CD4-positive, alpha-beta T cell (primary cell): ENCODE measurements around the gene CTIF. TPM values are rescaled to one million over a fixed set of nuclear protein-coding genes. Genes with fewer than 3 reads are reported as not detected.
A peak's percentile ranks its signal among the peaks of the same experiment; 100 is the strongest.

Experiments
- ATAC-seq: fragments of 200-7000 bp; cut with Tn5 transposase; one replicate; pipeline ENCODE4 v1.10.0; 2022; ENCODE audit warnings: mild to moderate bottlenecking; ENCODE audit not compliant: poor library complexity
- CTCF ChIA-PET: fragments of 350-600 bp; sonication (Branson Sonifier 250); formaldehyde crosslinking; loops from one replicate; lab custom pipeline; 2021; ENCODE audit warnings: antibody characterized with exemption, inconsistent platforms; lab: Charles Lee
- POLR2A ChIA-PET: fragments of 350-600 bp; sonication (Branson Sonifier 250); formaldehyde crosslinking; loops from one replicate; lab custom pipeline; 2021; ENCODE audit warnings: antibody characterized with exemption, inconsistent platforms; lab: Charles Lee
- DNase-seq, 14 experiments: peaks; one replicate each; pipeline ENCODE4 v3.0.0-alpha.2; 2013 to 2020; ENCODE audit warnings: mixed read lengths in 2 of 14
- H3K27ac ChIP-seq, 2 donors: one replicate each; pipeline versions ENCODE4 v1.5.1 to v1.7.0; 2013; ENCODE audit warnings: low read length in 2 of 2, low read depth in 1 of 2, mild to moderate bottlenecking in 1 of 2
- H3K27me3 ChIP-seq, 2 experiments: 1 replicate in 1 of 2; 2 replicates in 1 of 2; pipeline versions ENCODE4 v1.6.1 to v1.7.0; 2013; ENCODE audit warnings: low read length in 2 of 2, control low read depth in 1 of 2, mild to moderate bottlenecking in 1 of 2, moderate library complexity in 1 of 2; ENCODE audit not compliant: insufficient read depth in 2 of 2, control insufficient read depth in 1 of 2
- H3K36me3 ChIP-seq: one replicate; pipeline ENCODE4 v1.6.1; 2013; ENCODE audit warnings: low read length, control low read depth; ENCODE audit not compliant: insufficient read depth
- H3K4me1 ChIP-seq: one replicate; pipeline ENCODE4 v1.6.1; 2013; ENCODE audit warnings: low read length, control low read depth; ENCODE audit not compliant: insufficient read depth
- H3K4me3 ChIP-seq: one replicate; pipeline ENCODE4 v1.5.1; 2013; ENCODE audit warnings: mild to moderate bottlenecking, low read length, moderate library complexity
- H3K9me3 ChIP-seq, 2 experiments: 1 replicate in 1 of 2; 2 replicates in 1 of 2; pipeline versions ENCODE4 v1.6.1 to v1.7.0; 2013; ENCODE audit warnings: low read length in 2 of 2, mild to moderate bottlenecking in 2 of 2, control low read depth in 1 of 2, moderate library complexity in 1 of 2; ENCODE audit not compliant: control insufficient read depth in 1 of 2, insufficient read depth in 1 of 2
- H3K27ac Mint-ChIP-seq: one replicate; pipeline ENCODE4 v1.8.0; 2020; ENCODE audit warnings: mixed read lengths
- H3K27me3 Mint-ChIP-seq: one replicate; pipeline ENCODE4 v1.8.0; 2021; ENCODE audit warnings: mixed read lengths
- H3K36me3 Mint-ChIP-seq: one replicate; pipeline ENCODE4 v1.8.0; 2021; ENCODE audit warnings: low read depth, mixed read lengths
- H3K4me1 Mint-ChIP-seq: one replicate; pipeline ENCODE4 v1.8.0; 2021; ENCODE audit warnings: low read depth, mixed read lengths
- H3K4me3 Mint-ChIP-seq: one replicate; pipeline ENCODE4 v1.8.0; 2020; ENCODE audit warnings: mild to moderate bottlenecking, mixed read lengths
- H3K9me3 Mint-ChIP-seq: one replicate; pipeline ENCODE4 v1.8.0; 2020; ENCODE audit warnings: mixed read lengths
- intact Hi-C, 2 experiments: fragments of 100-400 bp; cut with DNase I in 1 of 2; cut with micrococcal nuclease in 1 of 2; formaldehyde crosslinking; loops; one replicate each; pipeline versions ENCODE4 v1.15.1 to v1.9.0; 2023 to 2025; cut with DNase I, micrococcal nuclease
- total RNA-seq, 174 experiments: library from RNA in 2 of 174; stranded (reverse) in 2 of 174; gene quantifications; one replicate each; pipeline ENCODE4 v1.2.3 and lab custom pipeline; 2021 to 2026
- TF ChIP-seq, protein P1 (sequence below): fragments of 200-600 bp; IDR thresholded peaks from one replicate; pipeline ENCODE4 v1.8.0; 2022; ENCODE audit warnings: antibody characterized with exemption, mild to moderate bottlenecking

CTIF gene
- total RNA-seq, 2 experiments from 2014 or later: 1.1 to 2.9 TPM

- Mint-ChIP-seq H3K4me1 (peaks cover 68% of the 10 kb centered on the region), H3K27ac (peak overlapping the region; percentile 21), H3K4me3 (no peak overlapping the region), H3K9me3 (no peaks in the 10 kb centered on the region), H3K27me3 (no peaks in the 10 kb centered on the region), H3K36me3 (no peaks in the 10 kb centered on the region)
- TF ChIP-seq, protein P1, sequence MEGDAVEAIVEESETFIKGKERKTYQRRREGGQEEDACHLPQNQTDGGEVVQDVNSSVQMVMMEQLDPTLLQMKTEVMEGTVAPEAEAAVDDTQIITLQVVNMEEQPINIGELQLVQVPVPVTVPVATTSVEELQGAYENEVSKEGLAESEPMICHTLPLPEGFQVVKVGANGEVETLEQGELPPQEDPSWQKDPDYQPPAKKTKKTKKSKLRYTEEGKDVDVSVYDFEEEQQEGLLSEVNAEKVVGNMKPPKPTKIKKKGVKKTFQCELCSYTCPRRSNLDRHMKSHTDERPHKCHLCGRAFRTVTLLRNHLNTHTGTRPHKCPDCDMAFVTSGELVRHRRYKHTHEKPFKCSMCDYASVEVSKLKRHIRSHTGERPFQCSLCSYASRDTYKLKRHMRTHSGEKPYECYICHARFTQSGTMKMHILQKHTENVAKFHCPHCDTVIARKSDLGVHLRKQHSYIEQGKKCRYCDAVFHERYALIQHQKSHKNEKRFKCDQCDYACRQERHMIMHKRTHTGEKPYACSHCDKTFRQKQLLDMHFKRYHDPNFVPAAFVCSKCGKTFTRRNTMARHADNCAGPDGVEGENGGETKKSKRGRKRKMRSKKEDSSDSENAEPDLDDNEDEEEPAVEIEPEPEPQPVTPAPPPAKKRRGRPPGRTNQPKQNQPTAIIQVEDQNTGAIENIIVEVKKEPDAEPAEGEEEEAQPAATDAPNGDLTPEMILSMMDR: no peak
- Histone ChIP-seq H3K4me1 (peaks cover 48% of the 10 kb centered on the region), H3K4me3 (no peak overlapping the region), H3K36me3 (no peaks in the 10 kb centered on the region), H3K27me3 (no peaks in the 10 kb centered on the region), H3K9me3 (no peaks in the 10 kb centered on the region), H3K27ac (no peak overlapping the region)
- POLR2A ChIA-PET: no interaction called here
- CTCF ChIA-PET: no interaction called here
- intact Hi-C loops: loop anchor here in 1 of 2 experiments (5.0 kb wide), 1 partner anchor 72 kb away; no protein-coding TSS in a partner anchor
- DNase-seq: no peak
- ATAC-seq: no peak
Measured at GRCh38 chr18:48845174-48845573, 306.3 kb downstream of the CTIF start.

DNA sequence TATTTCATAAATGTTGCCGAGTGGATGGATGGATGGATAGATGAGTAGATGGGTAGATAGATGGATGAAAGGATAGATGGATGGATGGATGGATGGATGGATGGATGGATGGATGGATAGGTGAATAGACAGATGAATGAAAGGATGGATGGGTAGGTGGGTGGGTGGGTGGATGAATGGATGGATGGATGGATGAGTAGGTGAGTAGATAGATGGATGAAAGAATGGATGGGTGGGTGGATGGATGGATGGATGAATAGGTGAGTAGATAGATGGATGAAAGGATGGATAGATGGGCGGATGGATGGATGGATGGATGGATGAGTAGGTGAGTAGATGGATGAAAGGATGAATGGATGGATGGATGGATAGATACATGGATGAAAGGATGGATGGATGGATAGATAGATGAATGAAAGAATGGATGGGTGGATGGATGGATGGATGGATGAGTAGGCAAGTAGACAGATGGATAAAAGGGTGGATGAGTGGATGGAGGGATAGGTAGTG, 307.6 kb downstream of the CTIF start:
- Mint-ChIP-seq H3K9me3 (no peaks in the 10 kb centered on the region), H3K27ac (no peak overlapping the region), H3K4me3 (no peak overlapping the region), H3K36me3 (no peaks in the 10 kb centered on the region), H3K27me3 (no peaks in the 10 kb centered on the region), H3K4me1 (peaks cover 57% of the 10 kb centered on the region)
- no peaks in the 10 kb centered on the region for H3K27me3 ChIP-seq
- peaks cover 45% of the 10 kb centered on the region for H3K4me1 ChIP-seq
- no peaks in the 10 kb centered on the region for H3K9me3 ChIP-seq
- CTCF ChIA-PET: no interaction called here
- intact Hi-C loops: loop anchor here in 1 of 2 experiments (5.0 kb wide), 1 partner anchor 71 kb away; no protein-coding TSS in a partner anchor
- H3K4me3 ChIP-seq: no peak overlapping the region
- TF ChIP-seq, protein P1: no peak
- no peak for DNase-seq
- H3K36me3 ChIP-seq: no peaks in the 10 kb centered on the region
- POLR2A ChIA-PET: no interaction called here
- H3K27ac ChIP-seq: no peak overlapping the region
- no peak for ATAC-seq

DNA sequence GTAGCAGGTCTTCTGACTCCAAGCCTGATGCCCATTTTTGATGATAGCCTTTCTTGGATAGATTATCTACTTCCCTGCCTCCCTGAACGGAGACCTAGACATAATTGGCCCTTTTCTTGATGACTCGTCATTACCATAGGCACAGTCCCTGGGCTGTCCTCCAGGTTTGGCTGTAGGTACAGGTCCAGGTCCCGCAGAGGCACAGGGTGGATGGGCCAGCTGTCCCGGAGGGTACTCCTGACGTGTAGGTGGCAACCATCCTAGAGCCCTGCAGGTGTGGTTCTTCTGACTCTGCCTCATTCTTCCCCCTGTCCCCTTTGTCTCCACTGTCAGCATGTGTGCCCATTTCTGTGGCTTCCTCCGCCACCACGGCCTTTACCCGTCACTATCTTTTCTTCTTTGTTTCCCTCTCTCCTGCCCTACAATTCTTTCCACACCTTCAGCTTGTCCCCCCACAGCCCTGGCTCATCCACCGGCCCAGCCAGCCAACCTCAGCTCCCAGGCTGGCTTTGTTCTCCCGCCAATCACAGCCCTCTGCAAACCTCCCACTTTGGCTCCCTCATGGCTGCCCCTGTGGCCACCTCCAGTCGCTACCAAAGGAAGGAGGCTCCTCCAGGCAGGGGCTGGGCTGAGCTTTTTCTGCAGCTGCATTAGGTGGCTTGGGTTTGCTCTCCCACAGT, 309.1 kb downstream of the CTIF start:
- no peaks in the 10 kb centered on the region for H3K9me3 ChIP-seq
- no peak overlapping the region for H3K4me3 ChIP-seq
- TF ChIP-seq, protein P1: no peak
- intact Hi-C loops: loop anchor here in 1 of 2 experiments (5.0 kb wide), 1 partner anchor 69 kb away; no protein-coding TSS in a partner anchor
- H3K36me3 Mint-ChIP-seq: no peaks in the 10 kb centered on the region
- H3K4me1 ChIP-seq: peaks cover 44% of the 10 kb centered on the region
- no peaks in the 10 kb centered on the region for H3K36me3 ChIP-seq
- no peaks in the 10 kb centered on the region for H3K27me3 Mint-ChIP-seq
- no peak overlapping the region for H3K27ac ChIP-seq
- H3K9me3 Mint-ChIP-seq: no peaks in the 10 kb centered on the region
- no peak for ATAC-seq
- ChIA-PET POLR2A (interaction anchor here (0.7 to 0.8 kb wide), 2 partner anchors 14 to 100 kb away, joined by 4 read pairs; no protein-coding TSS in a partner anchor), CTCF (no interaction called here)
- peaks cover 56% of the 10 kb centered on the region for H3K4me1 Mint-ChIP-seq
- H3K27me3 ChIP-seq: no peaks in the 10 kb centered on the region
- no peak overlapping the region for H3K4me3 Mint-ChIP-seq
- H3K27ac Mint-ChIP-seq: no peak overlapping the region
- no peak for DNase-seq
